Activated CD8-positive, alpha-beta T cell treated with anti-CD3 and anti-CD28 coated beads for 36 hours (primary cell): ENCODE measurements around the gene CCDC12. TPM values are rescaled to one million over a fixed set of nuclear protein-coding genes. Genes with fewer than 3 reads are reported as not detected.

Source experiments
- ATAC-seq: fragments of 200-7000 bp; cut with Tn5 transposase; one replicate; pipeline ENCODE4 v1.10.0; 2021; ENCODE audit warnings: mild to moderate bottlenecking, moderate library complexity
- CTCF ChIA-PET: fragments of 350-600 bp; sonication (Branson Sonifier 250); formaldehyde crosslinking; loops from one replicate; lab custom pipeline; 2021; ENCODE audit warnings: antibody characterized with exemption; lab: Charles Lee
- POLR2A ChIA-PET: fragments of 350-600 bp; sonication (Branson Sonifier 250); formaldehyde crosslinking; loops from one replicate; lab custom pipeline; 2021; ENCODE audit warnings: antibody characterized with exemption; lab: Charles Lee
- DNase-seq: peaks from one replicate; pipeline ENCODE4 v3.0.0-alpha.2; 2020
- H3K27ac Mint-ChIP-seq: one replicate; pipeline ENCODE4 v1.8.0; 2021; ENCODE audit warnings: mild to moderate bottlenecking, mixed read lengths
- H3K27me3 Mint-ChIP-seq: one replicate; pipeline ENCODE4 v1.8.0; 2021; ENCODE audit warnings: mixed read lengths
- H3K36me3 Mint-ChIP-seq: one replicate; pipeline ENCODE4 v1.8.0; 2021; ENCODE audit warnings: low read depth, mixed read lengths
- H3K4me1 Mint-ChIP-seq: one replicate; pipeline ENCODE4 v1.8.0; 2021; ENCODE audit warnings: low read depth, mixed read lengths
- H3K4me3 Mint-ChIP-seq: one replicate; pipeline ENCODE4 v1.8.0; 2021; ENCODE audit warnings: mild to moderate bottlenecking, moderate library complexity, mixed read lengths
- H3K9me3 Mint-ChIP-seq: one replicate; pipeline ENCODE4 v1.8.0; 2021; ENCODE audit warnings: mixed read lengths
- CTCF ChIP-seq: fragments of 200-600 bp; IDR thresholded peaks from one replicate; pipeline ENCODE4 v1.8.0; 2022; ENCODE audit warnings: antibody characterized with exemption, mild to moderate bottlenecking
- intact Hi-C: fragments of 100-400 bp; cut with micrococcal nuclease; formaldehyde crosslinking; loops from one replicate; pipeline ENCODE4 v1.10.0; 2022
- total RNA-seq, 2 experiments: library from RNA; stranded (reverse); gene quantifications; one replicate each; pipeline ENCODE4 v1.2.3, GENCODE V29; 2021

Gene CCDC12
- total RNA-seq, 2 experiments from 2014 or later, result 51.2 to 51.6 TPM

DNA sequence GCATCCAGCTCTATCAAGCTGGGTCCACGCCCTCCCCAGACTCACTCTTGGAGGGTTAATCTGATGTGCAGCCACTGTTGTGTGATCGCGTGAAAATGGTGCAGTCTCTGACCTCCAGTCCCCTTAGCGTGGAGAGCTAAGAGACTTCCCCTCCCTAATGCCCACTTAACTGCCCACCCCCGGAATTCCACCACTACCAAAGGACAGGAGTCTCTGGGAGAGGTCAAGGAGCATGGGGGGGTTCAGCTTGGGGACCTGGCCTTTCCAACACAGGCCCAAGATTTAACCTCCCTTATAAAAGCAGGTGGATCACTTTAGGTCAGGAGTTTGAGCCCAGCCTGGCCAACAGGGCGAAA lies 48.8 kb downstream of the CCDC12 start:
- ATAC-seq (no peak), DNase-seq (no peak)
- CTCF ChIA-PET, result interaction anchor here (1.2 to 1.5 kb wide), 2 partner anchors 9 to 32 kb away, joined by 3 to 4 read pairs; no protein-coding TSS in a partner anchor
- peaks cover 47% of the 10 kb centered on the region for H3K36me3 Mint-ChIP-seq
- POLR2A ChIA-PET, result interaction anchor here (1.1 to 2.1 kb wide), 2 partner anchors 19 to 52 kb away, joined by 3 to 5 read pairs; partner anchors contain the start of gene NBEAL2
- no peak for TF ChIP-seq CTCF
- H3K4me3 Mint-ChIP-seq, result no peak overlapping the region
- peaks cover 5% of the 10 kb centered on the region for H3K9me3 Mint-ChIP-seq
- no peaks in the 10 kb centered on the region for H3K27me3 Mint-ChIP-seq
- intact Hi-C loops, result no loop called here
- peak overlapping the region; percentile 87 for H3K27ac Mint-ChIP-seq
- peaks cover 57% of the 10 kb centered on the region for H3K4me1 Mint-ChIP-seq

GRCh38 chr3:46926871-46927717 lies 49.5 kb downstream of the CCDC12 start:
- DNase-seq, result peak; percentile 37
- CTCF ChIA-PET, result interaction anchor here (1.2 kb wide), 1 partner anchor 31 kb away, joined by 3 read pairs; no protein-coding TSS in a partner anchor
- peaks cover 50% of the 10 kb centered on the region for H3K36me3 Mint-ChIP-seq

DNA sequence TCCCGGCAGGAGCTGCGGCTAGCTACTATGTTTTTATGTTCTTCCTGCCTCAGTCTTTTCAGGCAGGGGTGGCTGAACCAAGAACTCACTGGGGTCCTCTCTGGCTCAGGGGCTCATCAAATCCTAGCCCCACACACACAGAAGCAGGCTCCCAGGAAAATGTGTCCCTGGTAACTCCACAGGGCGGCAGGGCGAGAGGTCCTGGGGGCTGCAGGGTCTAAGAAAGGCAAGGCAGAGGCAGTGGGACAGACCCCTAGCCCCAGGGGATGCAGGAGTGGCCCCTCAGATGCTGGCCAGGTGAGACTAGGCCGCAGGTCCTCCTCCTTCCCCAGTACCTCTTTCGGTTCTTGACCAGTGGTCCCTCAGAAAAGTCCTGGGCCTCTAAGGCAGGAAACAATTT lies 50.1 kb downstream of the CCDC12 start:
- ChIA-PET CTCF (interaction anchor here (1.0 kb wide), 1 partner anchor 72 kb away, joined by 5 read pairs; no protein-coding TSS in a partner anchor), POLR2A (interaction anchor here (2.1 kb wide), 1 partner anchor 53 kb away, joined by 5 read pairs; the partner anchor contains the start of gene NBEAL2)
- H3K27ac Mint-ChIP-seq, result peak overlapping the region; percentile 87
- intact Hi-C loops, result no loop called here
- peaks cover 50% of the 10 kb centered on the region for H3K36me3 Mint-ChIP-seq
- H3K4me1 Mint-ChIP-seq, result peaks cover 45% of the 10 kb centered on the region
- no peaks in the 10 kb centered on the region for H3K27me3 Mint-ChIP-seq
- TF ChIP-seq CTCF, result no peak
- ATAC-seq (no peak), DNase-seq (no peak)
- no peak overlapping the region for H3K4me3 Mint-ChIP-seq
- peaks cover 5% of the 10 kb centered on the region for H3K9me3 Mint-ChIP-seq

More at GRCh38 chr3:46926871-46927717, 49.5 kb downstream of the CCDC12 start:
- Mint-ChIP-seq H3K4me1 (peaks cover 51% of the 10 kb centered on the region), H3K27me3 (no peaks in the 10 kb centered on the region), H3K9me3 (peaks cover 5% of the 10 kb centered on the region), H3K27ac (peak overlapping the region; percentile 87), H3K4me3 (peak overlapping the region; percentile 21)
- intact Hi-C loops, result no loop called here
- no peak for TF ChIP-seq CTCF
- ATAC-seq, result peak; percentile 47
- POLR2A ChIA-PET, result interaction anchor here (2.1 kb wide), 1 partner anchor 53 kb away, joined by 5 read pairs; the partner anchor contains the start of gene NBEAL2

DNA sequence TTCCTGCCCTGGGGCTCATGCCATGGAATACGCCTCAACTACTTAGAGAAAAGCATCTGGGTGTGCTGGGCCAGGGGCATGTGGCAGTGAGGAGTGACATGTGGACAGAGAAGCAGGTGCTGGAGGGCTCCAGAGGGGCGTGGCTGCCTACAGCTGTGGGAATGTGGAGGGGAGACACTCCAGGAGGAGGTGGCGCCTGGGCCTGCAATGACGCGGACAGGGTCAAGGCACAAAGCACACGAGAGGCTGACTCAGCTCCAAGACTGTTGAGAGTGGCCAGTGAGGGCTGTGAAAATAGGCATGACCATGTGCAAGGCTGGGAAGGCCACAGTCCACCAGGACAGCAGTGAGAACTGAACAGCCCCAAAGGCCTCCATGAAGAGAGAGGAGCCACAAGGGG lies 50.5 kb downstream of the CCDC12 start:
- DNase-seq (no peak), ATAC-seq (no peak)
- ChIA-PET POLR2A (no interaction called here), CTCF (interaction anchor here (1.0 to 3.8 kb wide), 2 partner anchors 9 to 72 kb away, joined by 5 to 24 read pairs; no protein-coding TSS in a partner anchor)
- TF ChIP-seq CTCF, result no peak
- intact Hi-C loops, result no loop called here
- no peaks in the 10 kb centered on the region for H3K27me3 Mint-ChIP-seq
- H3K4me3 Mint-ChIP-seq, result no peak overlapping the region
- peaks cover 41% of the 10 kb centered on the region for H3K4me1 Mint-ChIP-seq
- H3K27ac Mint-ChIP-seq, result peak overlapping the region; percentile 42
- H3K9me3 Mint-ChIP-seq, result peaks cover 5% of the 10 kb centered on the region
- H3K36me3 Mint-ChIP-seq, result peaks cover 54% of the 10 kb centered on the region

- ChIA-PET CTCF (interaction anchor here (1.0 to 3.8 kb wide), 2 partner anchors 9 to 73 kb away, joined by 5 to 24 read pairs; no protein-coding TSS in a partner anchor), POLR2A (no interaction called here)
- DNase-seq (no peak), ATAC-seq (no peak)
- peaks cover 36% of the 10 kb centered on the region for H3K4me1 Mint-ChIP-seq
- no peak overlapping the region for H3K27ac Mint-ChIP-seq
- no peak overlapping the region for H3K4me3 Mint-ChIP-seq
- peaks cover 55% of the 10 kb centered on the region for H3K36me3 Mint-ChIP-seq
- no peaks in the 10 kb centered on the region for H3K27me3 Mint-ChIP-seq
- TF ChIP-seq CTCF, result no peak
- intact Hi-C loops, result no loop called here
- peaks cover 5% of the 10 kb centered on the region for H3K9me3 Mint-ChIP-seq
Observed at GRCh38 chr3:46925585-46925934, 51.0 kb downstream of the CCDC12 start.
